ENCODE results near the gene NEURL1B. TPM values are rescaled to one million over a fixed set of nuclear protein-coding genes. Genes with fewer than 3 reads are reported as not detected.

The NEURL1B gene
- total RNA-seq, 1 donor from 2014 or later = 19.4 TPM

DNA sequence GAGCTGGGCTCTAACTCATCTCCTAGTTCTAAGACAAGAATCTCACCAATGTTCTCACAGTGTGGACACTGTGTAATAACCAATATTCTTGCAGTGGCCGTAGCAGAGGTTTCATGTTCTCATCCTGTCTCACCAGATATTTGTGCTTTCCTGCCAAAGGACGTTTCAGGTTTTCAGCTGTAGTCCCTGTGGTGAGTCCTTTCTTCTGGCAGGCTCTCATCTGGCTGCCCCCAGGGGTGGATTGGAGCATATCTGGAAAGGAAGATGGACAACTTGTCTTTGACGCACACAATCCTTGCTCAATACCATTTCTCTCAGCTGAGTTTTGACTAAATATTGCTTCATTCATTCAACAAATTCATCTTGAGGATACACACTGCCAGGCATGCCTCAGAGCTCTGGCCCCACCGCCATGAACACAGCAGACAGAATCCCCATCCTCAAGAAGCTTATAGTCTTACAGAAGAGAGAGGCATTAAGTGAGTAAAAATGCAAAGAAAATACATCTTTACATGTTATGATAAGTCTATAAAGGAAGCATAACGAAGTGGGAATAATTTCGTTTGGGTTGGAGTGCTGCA lies 33.8 kb upstream of the NEURL1B start:
- no peak for DNase-seq (ENCODE audit: extremely low read depth, low read depth, low spot score)

DNA sequence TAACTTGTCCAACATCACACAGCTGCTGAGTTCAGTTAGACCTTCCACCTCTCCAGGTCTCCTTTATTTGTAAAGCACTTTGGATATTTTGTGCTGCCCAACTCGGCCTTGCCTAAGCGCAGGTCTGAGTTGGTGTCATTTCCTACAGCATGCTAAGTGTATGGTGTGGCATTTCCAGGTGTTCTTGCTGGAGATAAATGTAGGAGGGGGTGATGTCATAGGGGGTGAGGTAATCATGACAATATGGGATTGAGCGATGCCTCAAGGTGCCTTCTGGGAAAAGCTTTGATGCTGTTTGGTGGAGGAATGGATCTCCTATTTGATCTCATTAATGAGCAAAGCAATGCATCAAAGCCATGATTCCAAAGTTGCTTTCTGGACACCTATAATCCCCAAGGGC lies 32.3 kb upstream of the NEURL1B start:
- DNase-seq (ENCODE audit: extremely low read depth, low read depth, low spot score) = no peak

DNA sequence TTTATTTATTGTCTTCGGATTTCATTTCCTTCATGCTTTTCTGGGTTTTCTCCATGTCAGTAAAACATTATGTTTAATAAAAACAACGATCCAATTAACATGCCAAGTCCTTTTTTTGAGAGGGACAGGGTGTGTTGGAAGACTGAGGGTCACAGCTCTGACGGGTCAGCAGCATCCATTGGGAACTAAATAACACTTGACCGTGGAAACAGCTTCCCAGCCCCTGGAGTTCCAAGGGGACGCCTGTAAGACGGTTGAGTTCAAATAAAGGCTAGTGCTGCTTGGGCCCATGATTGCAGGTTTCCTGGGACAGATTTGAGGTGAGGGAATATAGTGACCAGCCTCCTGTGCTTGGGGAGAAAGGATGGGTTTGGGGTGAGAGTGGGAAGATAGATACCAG lies 30.4 kb upstream of the NEURL1B start:
- no peak for DNase-seq (ENCODE audit: extremely low read depth, low read depth, low spot score)

DNA sequence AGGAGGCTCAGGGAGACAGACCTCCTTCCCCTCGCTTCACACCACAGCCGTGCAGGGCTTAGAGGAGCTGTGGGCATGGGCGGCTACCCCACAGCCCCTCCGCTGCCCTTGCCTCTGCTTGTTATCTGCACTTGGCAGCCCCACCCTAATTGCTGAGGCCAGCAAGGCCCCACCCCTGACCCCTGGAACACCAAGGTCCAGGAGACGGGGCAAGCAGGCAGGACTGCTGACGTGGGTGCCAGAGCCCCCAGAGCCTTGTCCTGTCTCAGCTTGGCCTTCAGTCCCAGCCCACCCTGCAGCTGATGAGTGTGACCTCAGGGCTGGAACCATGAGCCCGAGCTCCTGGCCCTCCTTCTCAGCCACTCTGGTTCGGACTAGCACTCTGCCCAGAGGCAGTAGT lies 29.1 kb upstream of the NEURL1B start:
- no peak for DNase-seq (ENCODE audit: extremely low read depth, low read depth, low spot score)

DNA sequence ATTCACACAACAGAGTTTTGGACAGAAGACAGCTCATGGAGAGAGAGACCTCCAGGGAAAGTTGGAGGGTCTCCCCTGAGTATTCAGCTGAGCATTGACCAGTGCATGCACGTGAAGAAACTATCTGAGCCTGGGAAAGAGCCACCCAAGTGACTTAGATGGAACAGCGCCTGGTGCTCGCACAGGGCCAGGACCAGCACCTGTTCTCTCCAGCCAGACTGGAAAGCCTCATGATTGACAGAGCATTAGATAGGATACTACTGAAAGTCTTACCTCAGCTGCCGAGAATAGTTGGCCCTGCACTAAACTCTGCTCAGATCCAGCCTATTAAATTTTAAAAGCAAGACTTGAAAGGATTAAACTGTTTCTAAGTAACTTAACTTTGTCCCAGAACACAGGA lies 28.3 kb upstream of the NEURL1B start:
- no peak for DNase-seq (ENCODE audit: extremely low read depth, low read depth, low spot score)

DNA sequence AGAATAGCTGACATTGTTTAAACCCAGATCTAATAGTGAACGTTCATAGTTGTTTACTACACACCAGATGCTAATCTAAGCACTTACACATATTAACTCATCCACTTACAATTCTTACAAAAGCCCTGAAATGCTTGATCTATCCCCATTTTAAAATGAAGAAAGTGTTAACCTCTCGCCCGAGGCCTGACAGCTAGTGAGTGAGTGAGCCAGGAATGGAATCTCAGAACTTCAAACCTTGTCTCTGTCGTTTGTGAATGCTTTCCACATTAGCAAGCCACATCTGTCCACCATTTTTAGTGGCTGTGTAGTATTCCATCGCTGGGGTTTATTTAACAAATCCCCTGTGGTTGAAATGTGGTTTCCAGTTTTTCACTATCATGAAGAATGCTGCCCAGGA lies 24.9 kb upstream of the NEURL1B start:
- no peak for DNase-seq (ENCODE audit: extremely low read depth, low read depth, low spot score)

DNA sequence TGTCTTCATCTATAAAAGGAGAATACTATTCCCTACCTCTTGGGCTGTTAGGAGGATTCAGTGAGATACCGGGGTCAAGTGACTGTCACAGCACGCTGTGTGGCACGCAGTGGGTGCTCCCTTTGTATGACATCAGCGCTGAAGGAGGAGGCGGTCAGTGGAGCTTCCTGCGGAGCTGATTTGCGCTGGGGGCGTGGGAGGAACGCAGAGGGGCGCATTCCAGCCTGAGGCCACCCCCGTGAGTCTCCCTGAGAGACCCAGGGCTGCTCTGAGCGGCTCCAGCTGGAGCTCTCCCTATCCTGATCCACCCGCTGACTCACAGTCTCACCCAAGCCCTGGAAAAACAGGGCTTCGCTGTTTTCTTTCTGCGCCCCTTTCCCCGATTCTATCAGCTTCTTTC lies 24.3 kb upstream of the NEURL1B start:
- no peak for DNase-seq (ENCODE audit: extremely low read depth, low read depth, low spot score)

DNA sequence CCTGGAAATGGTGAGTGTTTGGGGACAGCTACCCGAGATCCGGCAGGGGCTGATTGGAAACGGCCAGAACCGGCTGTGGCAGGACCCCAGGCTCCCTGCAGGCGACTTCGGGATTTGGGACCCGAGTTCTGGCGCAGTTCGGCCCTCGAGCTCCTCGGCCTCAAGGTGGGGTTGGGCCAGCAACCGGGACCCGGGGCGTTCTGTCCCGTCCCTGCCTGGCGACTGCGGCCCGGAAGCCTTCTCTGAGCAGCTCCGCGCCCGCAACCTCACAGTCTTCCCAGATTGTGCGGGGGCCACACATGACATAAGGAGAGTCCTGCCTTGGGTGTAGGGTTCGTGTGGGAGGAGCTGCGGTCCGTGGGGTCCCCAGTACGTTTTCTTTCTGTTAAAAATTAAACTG lies 23.2 kb upstream of the NEURL1B start:
- DNase-seq (ENCODE audit: extremely low read depth, low read depth, low spot score) = no peak

DNA sequence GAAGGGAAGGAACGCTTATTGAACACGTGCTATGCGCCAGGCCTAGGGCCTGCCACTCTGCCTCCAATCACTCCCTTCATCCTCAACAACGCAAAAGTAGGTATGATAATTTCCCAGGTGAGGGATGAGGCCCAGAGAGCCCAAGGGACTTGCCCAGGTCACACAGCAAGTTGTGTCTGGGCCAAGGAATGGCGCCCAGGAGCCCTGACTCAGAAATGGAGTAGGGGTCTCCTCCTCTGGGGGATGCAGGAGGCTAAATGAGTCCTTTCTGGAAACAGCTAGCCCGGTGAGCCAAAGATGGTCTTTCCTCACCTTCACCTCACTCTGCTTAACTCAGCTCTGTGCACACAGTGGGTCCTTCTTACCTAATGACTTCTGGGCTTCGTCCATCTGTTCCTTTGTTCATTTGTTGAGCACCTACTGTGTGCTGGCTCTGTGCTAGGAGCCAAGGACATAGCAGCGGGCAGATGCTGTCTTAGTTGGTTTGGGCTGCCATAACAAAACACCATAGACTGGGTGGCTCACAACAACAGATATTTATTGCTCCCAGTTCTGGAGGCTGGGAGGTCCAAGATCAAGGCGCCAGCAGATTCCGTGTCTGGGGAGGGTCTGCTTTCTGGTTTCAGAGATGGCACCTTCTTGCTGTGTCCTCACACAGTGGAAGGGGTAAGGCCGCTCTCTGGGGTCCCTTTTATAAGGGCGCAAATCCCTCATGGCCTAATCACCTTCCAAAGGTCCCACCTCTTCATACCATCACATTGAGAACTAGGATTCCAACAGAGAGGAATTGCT lies 22.3 kb upstream of the NEURL1B start:
- no peak for DNase-seq (ENCODE audit: extremely low read depth, low read depth, low spot score)

DNA sequence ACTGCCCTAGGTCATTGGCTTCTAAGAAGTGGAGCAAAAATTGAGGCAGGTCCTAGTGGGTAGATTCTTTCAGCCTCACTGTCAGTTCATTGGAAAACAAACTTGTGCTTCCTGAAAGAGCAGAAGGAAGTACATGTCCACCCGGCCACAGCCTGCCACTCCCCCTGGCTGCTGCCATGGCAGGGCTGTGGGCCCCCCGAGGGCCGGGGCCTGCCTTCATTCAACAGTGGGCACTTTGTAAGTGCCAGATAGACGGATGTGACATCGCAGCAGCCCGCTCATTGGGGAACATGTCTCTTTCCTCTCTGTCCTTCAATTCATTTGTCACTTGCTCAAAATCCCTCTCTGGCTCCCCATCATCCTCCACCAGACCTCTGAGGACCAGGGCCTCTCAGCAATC lies 20.6 kb upstream of the NEURL1B start:
- no peak for DNase-seq (ENCODE audit: extremely low read depth, low read depth, low spot score)

DNA sequence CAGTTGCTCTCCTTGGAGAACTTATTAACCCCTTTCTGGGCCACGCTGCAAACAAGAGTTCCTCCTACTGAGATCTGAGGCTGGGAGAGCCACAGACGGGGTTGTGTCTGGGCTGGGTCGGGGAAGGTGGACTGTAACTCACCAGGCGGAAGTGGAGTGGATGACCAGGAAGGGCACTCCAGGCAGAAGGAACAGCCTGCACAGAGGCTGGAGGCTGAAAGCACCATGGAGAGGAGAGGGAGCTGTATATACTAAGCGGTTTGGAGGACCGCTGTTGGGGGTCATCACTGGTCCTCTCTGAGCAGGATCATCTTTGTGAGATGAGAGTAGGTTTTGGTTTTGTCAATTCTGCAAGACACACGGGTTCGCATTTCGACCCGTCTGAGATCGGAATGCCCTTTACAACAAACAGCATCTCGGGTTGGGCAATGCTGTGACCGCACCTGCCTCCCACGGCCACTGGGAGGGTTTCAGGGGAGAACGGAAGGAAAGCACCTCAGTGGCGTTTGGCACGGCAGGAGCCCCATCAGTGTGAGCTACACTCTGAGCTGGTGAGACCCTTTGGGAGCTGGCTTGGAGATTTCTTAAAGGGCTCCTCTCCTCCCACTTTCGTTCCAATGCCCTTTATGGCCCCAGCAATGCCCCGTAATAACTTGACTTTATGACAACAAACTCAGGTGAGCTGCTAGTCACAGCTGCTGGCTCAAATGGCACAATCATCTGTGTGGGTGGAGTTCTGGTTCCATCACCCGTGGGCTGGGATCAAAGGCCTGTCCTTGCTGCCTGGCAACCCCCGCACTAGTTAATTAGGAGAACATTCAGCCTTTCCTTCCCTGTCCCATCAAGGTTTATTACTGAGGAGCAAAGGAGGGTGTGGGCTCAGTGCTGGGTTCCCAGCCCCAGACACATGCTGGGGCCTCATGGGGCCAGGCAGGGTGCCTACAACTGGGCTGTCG lies 18.7 kb upstream of the NEURL1B start:
- no peak for DNase-seq (ENCODE audit: extremely low read depth, low read depth, low spot score)

DNA sequence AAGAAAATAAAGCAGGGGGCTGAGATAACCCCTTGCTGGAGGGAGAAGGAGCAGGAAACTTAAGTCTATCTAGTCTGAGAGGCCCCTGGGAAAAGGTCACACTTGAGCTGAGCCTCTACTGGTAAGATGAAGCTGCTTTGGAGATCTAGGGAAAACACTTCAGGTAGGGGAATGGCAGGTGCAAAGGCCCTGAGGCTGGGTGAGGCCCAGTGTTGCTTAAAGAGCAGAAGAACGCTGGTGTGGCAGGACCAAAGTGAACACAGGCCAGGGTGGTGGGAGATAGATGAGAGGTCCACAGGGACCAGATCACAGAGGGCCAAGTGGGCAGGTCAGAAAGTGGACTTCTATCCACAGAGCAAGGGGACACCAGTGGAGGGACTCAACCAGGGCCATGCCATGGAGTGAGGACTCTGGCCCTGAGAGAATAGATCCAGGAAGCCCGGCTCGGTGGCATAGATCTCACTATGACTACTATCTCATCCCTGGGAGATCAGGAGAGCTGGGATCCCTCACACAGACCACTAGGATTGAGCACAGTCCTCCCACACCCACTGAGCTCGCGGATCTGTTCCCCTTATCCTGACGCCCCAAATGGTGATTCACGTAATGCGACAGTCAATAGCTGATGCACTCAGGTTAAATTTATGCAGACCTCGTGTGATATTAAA lies 17.6 kb upstream of the NEURL1B start:
- DNase-seq (ENCODE audit: extremely low read depth, low read depth, low spot score) = no peak

DNA sequence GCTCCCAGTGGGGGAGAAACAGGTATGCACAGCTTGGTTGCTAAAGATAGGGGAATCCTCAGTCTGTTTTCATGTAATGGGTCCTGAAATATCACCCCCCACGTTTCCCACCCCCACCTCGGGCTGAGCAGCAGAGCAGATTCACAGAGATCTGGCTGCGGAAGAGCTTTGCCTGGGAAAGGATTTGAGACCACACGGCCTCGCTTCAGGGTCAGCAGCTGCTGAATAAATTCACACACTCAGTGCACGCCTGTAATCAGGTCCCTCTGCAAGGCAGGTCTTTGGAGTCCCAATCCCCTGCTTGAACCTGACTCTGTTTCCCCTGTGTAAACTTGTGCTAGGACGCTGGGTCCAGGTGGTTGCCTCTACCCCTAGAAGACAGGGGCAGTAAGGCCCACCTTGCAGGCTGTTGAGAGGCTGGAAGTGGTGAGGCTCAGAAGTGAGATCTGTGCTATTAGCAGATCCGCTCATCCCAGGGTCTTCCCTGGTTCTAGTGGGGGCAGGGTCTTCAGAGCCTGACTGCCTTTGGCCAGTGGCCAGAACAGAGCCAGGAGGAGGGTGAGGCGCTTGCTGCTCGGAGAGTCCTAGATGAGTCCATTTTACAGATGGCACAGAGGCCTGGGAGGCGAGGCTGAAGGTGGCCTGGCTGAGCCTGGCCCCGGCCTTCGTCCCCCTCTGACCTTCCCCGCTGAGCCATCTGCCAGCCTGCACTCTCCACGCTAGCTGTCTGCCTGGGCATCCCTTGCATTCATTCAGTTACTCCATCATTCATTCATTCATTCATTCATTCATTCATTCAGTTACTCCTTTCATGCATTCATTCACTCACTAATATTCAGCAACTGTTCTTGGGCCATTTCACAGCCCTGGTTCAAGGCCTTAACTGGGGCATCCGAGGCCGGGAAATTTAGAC lies 16.7 kb upstream of the NEURL1B start:
- DNase-seq (ENCODE audit: extremely low read depth, low read depth, low spot score) = no peak

DNA sequence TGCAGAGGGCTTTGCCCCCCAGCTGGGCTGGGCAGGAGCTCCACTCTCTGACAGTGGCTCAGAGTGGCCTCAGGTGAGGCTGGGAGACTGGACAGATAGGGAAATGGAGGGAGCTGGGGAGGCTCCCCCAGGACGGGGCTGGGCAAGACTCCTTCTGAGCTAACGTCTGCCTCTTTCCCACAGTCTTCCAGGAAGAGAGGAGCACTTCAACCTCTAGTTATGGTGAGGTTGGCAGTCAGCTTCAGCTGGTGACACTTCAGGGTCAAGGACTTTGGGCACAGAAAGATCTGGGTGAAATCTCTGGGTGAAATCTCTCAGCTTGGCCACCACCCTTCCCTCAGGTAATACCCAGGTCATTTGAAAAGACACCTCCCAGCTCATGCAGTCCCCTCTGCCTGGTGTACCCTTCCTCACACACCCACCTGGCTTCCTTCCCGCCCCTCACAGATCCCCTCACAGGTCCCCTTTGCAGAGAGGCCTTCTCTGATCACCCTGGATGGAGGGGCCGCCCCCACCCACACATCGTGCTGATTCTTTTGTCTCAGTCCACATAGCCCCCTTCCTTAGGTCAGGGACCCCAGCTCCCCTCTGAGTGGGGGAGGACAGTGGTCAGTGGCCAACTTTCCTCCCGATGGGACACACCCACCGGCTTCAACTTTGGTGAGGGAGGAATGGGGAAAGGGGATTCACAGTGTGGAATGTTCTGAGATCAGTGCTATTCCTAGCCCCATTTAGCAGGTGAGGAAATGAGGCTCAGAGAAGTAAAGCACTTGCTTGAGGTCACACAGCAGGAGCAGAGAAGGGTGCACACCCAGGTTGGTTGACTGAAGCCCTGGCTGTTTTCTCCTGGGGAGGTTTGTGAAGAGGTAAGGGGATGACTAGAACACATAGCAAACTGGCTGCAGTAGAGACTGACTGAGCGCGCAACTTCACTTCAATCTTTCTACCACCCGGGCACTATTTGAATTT lies 15.8 kb upstream of the NEURL1B start:
- DNase-seq (ENCODE audit: extremely low read depth, low read depth, low spot score) = no peak

DNA sequence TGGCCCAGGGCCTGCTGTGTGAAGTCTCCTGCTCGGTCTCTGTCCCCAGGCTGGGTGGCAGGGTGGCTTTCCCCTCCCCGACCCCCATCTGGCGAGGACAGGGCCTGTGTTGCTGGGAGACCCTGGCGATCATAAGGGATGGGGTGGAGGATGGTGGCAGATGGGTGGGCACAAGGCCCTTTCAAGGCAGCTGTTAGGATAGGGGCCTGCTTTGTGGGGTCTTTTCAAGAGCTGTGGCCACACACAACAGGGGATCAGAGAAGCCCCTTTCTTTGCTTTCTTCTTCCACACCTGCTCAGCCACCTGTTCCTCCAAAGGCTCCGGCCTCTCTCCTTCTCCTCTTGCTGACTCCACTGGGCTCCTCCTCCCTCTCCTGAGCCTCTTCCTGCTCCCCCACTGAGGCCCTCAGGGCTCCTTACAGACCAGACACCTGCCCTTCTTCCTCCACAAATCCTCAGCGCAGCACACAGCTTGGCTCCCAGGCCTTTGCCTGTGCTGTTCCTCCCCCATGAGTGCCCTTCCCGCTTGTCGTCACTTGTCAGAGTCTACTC lies 15.0 kb upstream of the NEURL1B start:
- no peak for DNase-seq (ENCODE audit: extremely low read depth, low read depth, low spot score)

DNA sequence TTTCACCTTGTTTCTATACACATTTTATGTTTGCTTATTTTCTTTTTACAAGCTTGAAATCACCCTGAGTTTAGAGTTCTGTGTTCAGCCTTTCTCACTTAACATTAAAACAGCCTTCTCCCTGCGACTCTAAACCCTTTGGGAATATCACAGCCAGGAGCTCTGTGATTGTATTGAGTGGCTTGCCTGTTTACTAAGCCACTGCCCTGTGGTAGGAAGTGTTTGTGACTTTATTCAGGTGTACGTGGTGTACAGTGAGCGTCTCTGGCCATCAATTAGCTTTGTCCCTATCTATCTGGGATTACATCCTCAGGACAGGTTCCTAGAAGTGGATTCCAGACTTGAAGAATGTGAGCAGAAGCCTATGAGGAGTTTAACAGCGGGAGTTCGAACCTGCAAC lies 11.0 kb upstream of the NEURL1B start:
- no peak for DNase-seq (ENCODE audit: extremely low read depth, low read depth, low spot score)

DNA sequence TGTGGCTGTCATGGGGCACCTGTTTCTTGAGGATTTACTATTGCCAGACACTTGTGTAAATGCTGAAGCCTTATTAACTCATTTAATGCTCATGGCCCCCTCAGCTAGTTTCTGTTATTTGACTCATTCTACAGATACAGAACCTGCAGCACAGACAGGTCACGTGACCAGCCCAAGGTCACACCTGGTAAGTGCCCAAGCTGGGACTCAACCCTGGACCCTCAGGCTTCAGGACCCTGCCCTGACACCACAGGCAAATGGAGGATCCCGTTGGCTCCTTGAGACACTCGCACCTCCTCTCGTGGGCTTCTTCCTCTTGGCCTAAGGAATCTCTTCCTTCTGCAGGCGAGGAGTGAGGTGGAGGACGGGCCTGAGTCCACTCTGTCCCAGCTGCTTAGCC lies 10.6 kb upstream of the NEURL1B start:
- DNase-seq (ENCODE audit: extremely low read depth, low read depth, low spot score) = no peak

DNA sequence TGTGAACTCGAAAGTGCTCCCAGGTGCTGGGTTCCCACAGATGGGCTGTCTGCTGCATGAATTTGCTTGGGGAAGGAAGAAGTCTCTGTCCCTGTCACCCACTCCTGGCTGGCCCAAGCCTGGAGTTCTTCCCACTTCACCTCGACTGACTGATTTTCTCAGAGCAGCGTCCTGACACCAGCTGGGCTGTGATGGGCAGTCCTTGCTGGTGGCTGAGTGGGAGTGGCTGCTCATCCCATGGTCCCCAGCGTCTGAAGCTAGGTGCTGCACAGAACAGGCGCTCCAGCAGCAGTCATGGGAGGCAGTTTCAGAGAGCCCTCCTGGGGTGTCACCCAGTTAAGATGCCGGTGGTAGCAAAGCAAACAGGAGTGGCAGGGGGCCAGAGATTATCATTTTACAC lies 10.1 kb upstream of the NEURL1B start:
- DNase-seq (ENCODE audit: extremely low read depth, low read depth, low spot score) = no peak

Data from glomerular endothelial cell (primary cell).